ENCODE measurements around the gene PHACTR1. TPM values are rescaled to one million over a fixed set of nuclear protein-coding genes. Genes with fewer than 3 reads are reported as not detected.

The PHACTR1 gene
- total and polyA plus RNA-seq, 9 of the 15 experiments (the other 6 are each of a cell fraction or from before 2014, with no cell fraction given), result 11.5 to 32.6 (median 22.0) TPM

DNA sequence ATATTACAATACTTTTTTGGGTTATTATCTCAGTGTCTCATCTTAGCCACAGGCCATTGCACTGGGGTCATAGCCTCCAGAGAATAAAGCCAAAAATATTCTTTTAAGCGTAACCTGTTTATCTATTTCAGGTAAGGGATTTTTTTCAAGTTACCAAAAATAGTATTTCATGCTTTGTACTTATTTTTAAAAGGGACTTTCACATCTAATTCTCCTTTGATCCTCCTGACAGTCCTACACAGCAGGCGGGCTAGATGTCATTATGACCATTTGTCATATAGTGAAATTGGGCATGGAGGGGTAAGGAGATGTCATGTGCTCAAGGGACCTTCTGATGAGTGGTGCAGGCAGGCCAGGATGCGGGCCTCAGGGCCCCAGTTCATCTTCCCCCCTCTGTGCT lies 542.8 kb downstream of the PHACTR1 start:
- Histone ChIP-seq H3K27ac (ENCODE audit: extremely low read depth, low read depth, low read length) (no peak overlapping the region), H2AFZ (ENCODE audit: low read depth, low read length) (no peak overlapping the region), H3K79me2 (ENCODE audit: control insufficient read depth, insufficient read depth, low read length) (no peaks in the 10 kb centered on the region), H3K9me3 (replicated peaks; ENCODE audit: control insufficient read depth, insufficient read depth, low read depth, low read length) (no peaks in the 10 kb centered on the region), H3K27me3 (ENCODE audit: control insufficient read depth in 2 of 2, insufficient read depth in 2 of 2, low read length in 2 of 2) (no peaks in the 10 kb centered on the region), H3K9me1 (ENCODE audit: control insufficient read depth, insufficient read depth, low read length) (no peaks in the 10 kb centered on the region), H3K4me1 (replicated peaks in 1 of 2; ENCODE audit: control insufficient read depth in 2 of 2, insufficient read depth in 2 of 2, low read length in 2 of 2) (peaks cover 0 to 7% of the 10 kb centered on the region in 2 experiments; a peak in 4 of 5 replicates), H4K20me1 (replicated peaks; ENCODE audit: control insufficient read depth, insufficient read depth, low read length) (no peaks in the 10 kb centered on the region), H3K4me2 (ENCODE audit: insufficient read depth, low read length) (no peak overlapping the region), H3K4me3 (no peak overlapping the region), H3K9ac (ENCODE audit: insufficient read depth in 1 of 2, low read depth in 2 of 2, low read length in 2 of 2) (no peak overlapping the region), H3K36me3 (ENCODE audit: control insufficient read depth, insufficient read depth, low read length) (no peaks in the 10 kb centered on the region)
- BruUV-seq (replicated peaks), result no TSS peak
- ATAC-seq (no peak), FAIRE-seq (no peak), DNase-seq (ENCODE audit: extremely low read depth in 1 of 4, low spot score in 3 of 4) (no peak)
- 40% methylated on average over 3 of the region's 3 CpGs for WGBS (ENCODE audit: insufficient coverage, low coverage, missing lambda C conversion rate)
- intact Hi-C loops (cut with micrococcal nuclease) (no loop called here), in situ Hi-C loops (cut with MboI) (no loop called here)
- CTCF ChIA-PET (ENCODE audit: low intra/inter-chr PET ratio), result no interaction called here
- POLR2A ChIA-PET, result interaction anchor here (1.0 to 4.2 kb wide), 4 partner anchors 10 to 65 kb away, joined by 4 to 33 read pairs (median 9); no protein-coding TSS in a partner anchor
- TF ChIP-seq ZNF57 (CRISPR knock-in tag; IDR thresholded peaks at IDR 0.05) (no peak), SOX6 (IDR thresholded peaks at IDR 0.05) (no peak), SIRT6 (IDR thresholded peaks at IDR 0.05; ENCODE audit: low read depth, low read length) (no peak), PRPF4 (IDR thresholded peaks at IDR 0.05; ENCODE audit: insufficient read depth, low read depth, low read length, poor library complexity, severe bottlenecking) (no peak), ZNF76 (CRISPR knock-in tag; IDR thresholded peaks at IDR 0.05; ENCODE audit: borderline replicate concordance) (no peak), HDGF (IDR thresholded peaks at IDR 0.05) (no peak), SMAD3 (CRISPR knock-in tag; conservative IDR thresholded peaks at IDR 0.05) (no peak), POLR2AphosphoS2 (IDR thresholded peaks at IDR 0.05; ENCODE audit: low read length) (no peak), SPI1 (IDR thresholded peaks at IDR 0.05; ENCODE audit: borderline replicate concordance, low read depth, low read length) (no peak), ZNF431 (CRISPR knock-in tag; IDR thresholded peaks at IDR 0.05) (no peak), ZBED1 (IDR thresholded peaks at IDR 0.05) (no peak), EZH2 (IDR thresholded peaks at IDR 0.05; ENCODE audit: borderline replicate concordance, low read depth, low read length) (no peak), ATF3 (IDR thresholded peaks at IDR 0.05) (no peak), ATF3 (CRISPR knock-in tag; conservative IDR thresholded peaks at IDR 0.05) (no peak)
- TF ChIP-seq, protein P1, sequence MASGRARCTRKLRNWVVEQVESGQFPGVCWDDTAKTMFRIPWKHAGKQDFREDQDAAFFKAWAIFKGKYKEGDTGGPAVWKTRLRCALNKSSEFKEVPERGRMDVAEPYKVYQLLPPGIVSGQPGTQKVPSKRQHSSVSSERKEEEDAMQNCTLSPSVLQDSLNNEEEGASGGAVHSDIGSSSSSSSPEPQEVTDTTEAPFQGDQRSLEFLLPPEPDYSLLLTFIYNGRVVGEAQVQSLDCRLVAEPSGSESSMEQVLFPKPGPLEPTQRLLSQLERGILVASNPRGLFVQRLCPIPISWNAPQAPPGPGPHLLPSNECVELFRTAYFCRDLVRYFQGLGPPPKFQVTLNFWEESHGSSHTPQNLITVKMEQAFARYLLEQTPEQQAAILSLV (tag; IDR thresholded peaks at IDR 0.05), result no peak
- TF ChIP-seq, protein P2, sequence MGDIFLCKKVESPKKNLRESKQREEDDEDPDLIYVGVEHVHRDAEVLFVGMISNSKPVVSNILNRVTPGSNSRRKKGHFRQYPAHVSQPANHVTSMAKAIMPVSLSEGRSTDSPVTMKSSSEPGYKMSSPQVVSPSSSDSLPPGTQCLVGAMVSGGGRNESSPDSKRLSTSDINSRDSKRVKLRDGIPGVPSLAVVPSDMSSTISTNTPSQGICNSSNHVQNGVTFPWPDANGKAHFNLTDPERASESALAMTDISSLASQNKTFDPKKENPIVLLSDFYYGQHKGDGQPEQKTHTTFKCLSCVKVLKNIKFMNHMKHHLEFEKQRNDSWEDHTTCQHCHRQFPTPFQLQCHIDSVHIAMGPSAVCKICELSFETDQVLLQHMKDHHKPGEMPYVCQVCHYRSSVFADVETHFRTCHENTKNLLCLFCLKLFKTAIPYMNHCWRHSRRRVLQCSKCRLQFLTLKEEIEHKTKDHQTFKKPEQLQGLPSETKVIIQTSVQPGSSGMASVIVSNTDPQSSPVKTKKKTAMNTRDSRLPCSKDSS (IDR thresholded peaks at IDR 0.05; ENCODE audit: low read depth, partially characterized antibody), result no peak
